Measurements from ENCODE around the gene TCF3.

TCF3 gene

GRCh38 chr19:1659084-1659427, 6.6 kb upstream of the TCF3 start:
- H3K27me3 Mint-ChIP-seq = peaks cover 1% of the 10 kb centered on the region
- no peaks in the 10 kb centered on the region for H3K4me1 Mint-ChIP-seq
- no peaks in the 10 kb centered on the region for H3K36me3 Mint-ChIP-seq
- no peaks in the 10 kb centered on the region for H3K9me3 Mint-ChIP-seq
- H3K4me3 Mint-ChIP-seq = no peak overlapping the region
- no peak overlapping the region for H3K27ac Mint-ChIP-seq

GRCh38 chr19:1658150-1659083, 6.0 kb upstream of the TCF3 start:
- H3K4me1 Mint-ChIP-seq = no peaks in the 10 kb centered on the region
- no peak overlapping the region for H3K27ac Mint-ChIP-seq
- no peak overlapping the region for H3K4me3 Mint-ChIP-seq
- peaks cover 1% of the 10 kb centered on the region for H3K27me3 Mint-ChIP-seq
- H3K36me3 Mint-ChIP-seq = no peaks in the 10 kb centered on the region
- H3K9me3 Mint-ChIP-seq = no peaks in the 10 kb centered on the region

DNA sequence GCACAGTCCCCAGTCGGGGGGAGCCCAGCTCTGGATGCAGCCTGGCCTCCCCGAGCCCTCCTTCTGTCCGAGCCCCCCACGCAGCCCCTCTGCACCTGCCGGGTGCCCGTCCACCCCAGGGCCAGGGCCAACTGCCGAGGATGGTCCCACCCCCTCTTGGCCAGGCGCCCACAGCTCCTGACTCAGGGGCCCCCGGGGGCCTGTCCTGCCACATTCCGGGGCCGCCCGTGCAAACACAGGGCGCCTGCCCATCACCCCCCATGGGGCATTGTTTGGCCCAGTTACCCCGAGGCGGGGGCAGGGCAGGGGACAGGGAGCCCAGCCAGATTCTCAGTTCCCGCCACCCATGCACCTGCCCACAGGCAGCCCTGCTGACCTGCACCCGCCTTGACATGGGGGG, 5.3 kb upstream of the TCF3 start:
- Mint-ChIP-seq H3K4me3 (no peak overlapping the region), H3K9me3 (no peaks in the 10 kb centered on the region), H3K36me3 (no peaks in the 10 kb centered on the region), H3K27ac (no peak overlapping the region), H3K27me3 (peaks cover 1% of the 10 kb centered on the region), H3K4me1 (no peaks in the 10 kb centered on the region)

DNA sequence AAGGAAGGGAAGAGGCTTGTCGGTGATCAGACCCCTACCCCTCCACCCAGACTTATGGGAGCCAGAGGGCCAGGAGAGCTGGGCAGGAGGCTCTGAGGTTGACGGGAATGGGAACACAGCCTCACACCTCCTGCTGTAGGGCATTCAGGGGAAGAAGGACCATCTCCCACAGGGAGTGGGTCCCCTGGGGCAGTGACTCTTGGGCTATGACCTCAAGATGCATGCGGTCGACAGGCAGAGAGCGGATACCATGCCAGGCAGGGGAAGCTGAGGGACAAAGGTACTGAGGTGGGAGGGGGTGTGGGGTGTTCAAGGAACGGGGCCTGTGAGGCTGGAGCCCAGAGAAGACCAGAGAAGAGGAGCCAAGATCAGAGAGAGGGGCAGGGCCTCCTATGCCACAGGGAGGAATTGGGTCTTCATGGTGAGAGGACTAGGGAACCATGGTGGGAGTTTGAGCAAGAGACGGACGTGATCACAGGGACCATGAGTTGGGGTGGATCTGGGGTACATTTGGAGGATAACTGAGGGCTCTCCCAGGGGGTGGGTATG, 4.6 kb upstream of the TCF3 start:
- H3K36me3 Mint-ChIP-seq = no peaks in the 10 kb centered on the region
- no peaks in the 10 kb centered on the region for H3K4me1 Mint-ChIP-seq
- H3K9me3 Mint-ChIP-seq = no peaks in the 10 kb centered on the region
- H3K27me3 Mint-ChIP-seq = peaks cover 1% of the 10 kb centered on the region
- no peak overlapping the region for H3K4me3 Mint-ChIP-seq
- H3K27ac Mint-ChIP-seq = peak overlapping the region; percentile 41

DNA sequence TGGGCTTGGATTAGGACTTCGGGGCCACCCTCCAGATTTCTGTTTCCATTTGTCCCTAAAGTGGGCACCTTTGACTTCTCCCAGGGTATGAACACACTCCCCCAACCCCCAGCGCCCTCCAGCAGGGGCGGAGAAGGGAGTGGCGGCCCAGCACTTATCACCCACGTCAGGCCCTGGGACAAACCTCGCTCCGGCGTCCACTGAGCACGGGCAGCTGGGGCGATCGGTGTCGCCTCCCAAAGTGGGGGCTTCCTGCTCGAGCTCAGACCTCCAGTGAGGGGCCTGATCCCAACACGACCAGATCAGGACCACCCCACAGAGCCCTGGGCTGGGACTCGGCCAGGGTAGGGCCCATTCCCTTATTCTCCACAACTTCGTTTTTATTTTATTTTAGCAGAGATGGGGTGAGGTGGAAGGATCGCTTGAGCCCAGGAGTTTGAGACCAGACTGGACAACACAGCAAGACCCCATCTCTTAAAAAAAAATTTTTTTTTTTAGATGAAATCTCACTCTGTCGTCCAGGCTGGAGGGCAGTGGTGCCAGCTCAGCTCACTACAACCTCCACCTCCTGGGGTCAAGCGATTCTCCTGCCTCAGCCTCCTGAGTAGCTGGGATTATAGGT, 3.7 kb upstream of the TCF3 start:
- Mint-ChIP-seq H3K4me1 (peaks cover 2% of the 10 kb centered on the region), H3K27ac (no peak overlapping the region), H3K9me3 (no peaks in the 10 kb centered on the region), H3K4me3 (no peak overlapping the region), H3K36me3 (no peaks in the 10 kb centered on the region), H3K27me3 (peaks cover 1% of the 10 kb centered on the region)

GRCh38 chr19:1655131-1655981, 2.9 kb upstream of the TCF3 start:
- Mint-ChIP-seq H3K27ac (peak overlapping the region; percentile 46), H3K36me3 (no peaks in the 10 kb centered on the region), H3K4me1 (peaks cover 9% of the 10 kb centered on the region), H3K9me3 (no peaks in the 10 kb centered on the region), H3K27me3 (peaks cover 1% of the 10 kb centered on the region), H3K4me3 (peak overlapping the region; percentile 30)

DNA sequence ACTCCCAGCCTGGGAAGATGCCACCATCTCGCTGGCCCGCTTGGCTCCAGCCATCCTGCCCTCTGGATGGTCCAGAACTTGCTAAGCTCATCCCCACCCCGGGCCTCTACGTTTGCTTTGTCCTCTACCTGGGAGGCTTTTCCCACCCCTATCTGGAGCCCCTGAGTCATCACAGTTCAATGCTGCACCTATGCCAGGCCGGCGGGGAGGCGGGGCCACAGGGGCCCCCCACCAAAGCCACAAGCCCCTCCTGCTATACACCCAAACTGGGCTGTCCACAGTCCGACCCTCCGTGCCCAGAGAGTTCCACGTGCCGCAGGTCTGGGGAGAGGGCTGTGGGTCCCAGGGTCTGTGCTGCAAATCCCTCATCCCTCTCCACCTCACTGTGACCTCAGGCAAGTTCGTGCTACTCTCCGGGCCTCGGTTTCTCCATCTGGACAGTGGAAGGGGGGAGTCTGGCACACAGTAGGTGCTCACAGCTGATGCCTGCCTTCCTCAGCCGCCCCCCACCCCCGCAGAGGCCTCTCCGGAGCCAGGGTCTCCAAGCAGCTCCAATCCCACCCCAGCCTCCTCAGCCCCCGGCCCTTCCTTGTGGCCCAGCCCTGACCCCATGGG, 1.9 kb upstream of the TCF3 start:
- Mint-ChIP-seq H3K9me3 (no peaks in the 10 kb centered on the region), H3K27ac (peak overlapping the region; percentile 41)

GRCh38 chr19:1653300-1653628, 849 bp upstream of the TCF3 start:
- Mint-ChIP-seq H3K27me3 (peaks cover 1% of the 10 kb centered on the region), H3K4me3 (peak overlapping the region; percentile 86), H3K9me3 (no peaks in the 10 kb centered on the region), H3K27ac (peak overlapping the region; percentile 93), H3K36me3 (no peaks in the 10 kb centered on the region), H3K4me1 (peaks cover 16% of the 10 kb centered on the region)

More for the DNA sequence above, 1.9 kb upstream of the TCF3 start:
- H3K27me3 Mint-ChIP-seq = peaks cover 1% of the 10 kb centered on the region
- peaks cover 11% of the 10 kb centered on the region for H3K4me1 Mint-ChIP-seq
- H3K36me3 Mint-ChIP-seq = no peaks in the 10 kb centered on the region
- peak overlapping the region; percentile 4 for H3K4me3 Mint-ChIP-seq

DNA sequence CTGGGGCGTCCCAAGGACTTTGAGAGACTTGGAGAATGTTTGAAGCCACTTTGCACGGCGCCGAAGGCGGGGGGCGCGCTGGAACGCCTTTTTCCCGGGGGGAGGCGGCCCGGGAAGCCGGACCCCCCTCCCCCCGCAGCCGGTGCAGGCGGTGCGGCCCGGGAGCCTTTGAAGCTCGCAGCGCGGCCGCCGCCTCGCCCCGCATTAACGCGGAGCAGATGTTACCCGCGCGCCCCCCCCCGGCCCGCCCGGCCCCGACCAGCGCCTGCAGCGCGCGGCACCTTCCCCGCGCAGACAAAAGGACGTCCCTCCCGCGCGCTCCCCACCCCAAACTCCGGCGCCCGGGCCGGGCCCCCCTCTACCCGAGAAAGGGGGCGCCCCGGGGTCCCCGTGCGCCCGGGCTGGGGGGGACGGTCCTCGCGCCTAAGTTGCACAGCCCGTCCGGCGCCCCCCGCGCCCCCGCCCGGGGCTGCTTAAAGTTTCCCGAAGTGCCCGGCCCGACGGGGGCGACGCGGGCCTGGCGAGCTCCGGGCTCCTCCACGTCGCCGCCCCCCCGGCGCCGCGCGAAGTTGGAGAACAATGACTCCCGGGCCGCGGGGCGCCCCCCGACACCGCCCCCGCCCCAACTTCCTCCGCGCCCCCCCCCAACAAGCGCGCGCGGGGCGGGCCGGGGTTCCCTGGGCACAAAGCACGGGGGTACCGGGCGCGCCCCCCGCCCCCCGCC, 685 bp downstream of the TCF3 start:
- Mint-ChIP-seq H3K27ac (peak overlapping the region; percentile 96), H3K4me1 (peaks cover 16% of the 10 kb centered on the region), H3K27me3 (no peaks in the 10 kb centered on the region), H3K9me3 (no peaks in the 10 kb centered on the region), H3K4me3 (peak overlapping the region; percentile 93), H3K36me3 (no peaks in the 10 kb centered on the region)

GRCh38 chr19:1650650-1651567, 1.5 kb downstream of the TCF3 start:
- Mint-ChIP-seq H3K4me3 (peak overlapping the region; percentile 93), H3K27me3 (no peaks in the 10 kb centered on the region), H3K27ac (peak overlapping the region; percentile 96), H3K4me1 (peaks cover 16% of the 10 kb centered on the region), H3K9me3 (no peaks in the 10 kb centered on the region), H3K36me3 (no peaks in the 10 kb centered on the region)

- H3K9me3 Mint-ChIP-seq = no peaks in the 10 kb centered on the region
- no peaks in the 10 kb centered on the region for H3K27me3 Mint-ChIP-seq
- H3K4me1 Mint-ChIP-seq = peaks cover 16% of the 10 kb centered on the region
- no peaks in the 10 kb centered on the region for H3K36me3 Mint-ChIP-seq
- H3K4me3 Mint-ChIP-seq = peak overlapping the region; percentile 93
- H3K27ac Mint-ChIP-seq = peak overlapping the region; percentile 85
Observed at GRCh38 chr19:1649706-1650649, 2.4 kb downstream of the TCF3 start.

GRCh38 chr19:1648920-1649541, 3.4 kb downstream of the TCF3 start:
- Mint-ChIP-seq H3K9me3 (no peaks in the 10 kb centered on the region), H3K4me1 (peaks cover 16% of the 10 kb centered on the region), H3K27ac (no peak overlapping the region), H3K27me3 (no peaks in the 10 kb centered on the region), H3K36me3 (no peaks in the 10 kb centered on the region), H3K4me3 (no peak overlapping the region)

DNA sequence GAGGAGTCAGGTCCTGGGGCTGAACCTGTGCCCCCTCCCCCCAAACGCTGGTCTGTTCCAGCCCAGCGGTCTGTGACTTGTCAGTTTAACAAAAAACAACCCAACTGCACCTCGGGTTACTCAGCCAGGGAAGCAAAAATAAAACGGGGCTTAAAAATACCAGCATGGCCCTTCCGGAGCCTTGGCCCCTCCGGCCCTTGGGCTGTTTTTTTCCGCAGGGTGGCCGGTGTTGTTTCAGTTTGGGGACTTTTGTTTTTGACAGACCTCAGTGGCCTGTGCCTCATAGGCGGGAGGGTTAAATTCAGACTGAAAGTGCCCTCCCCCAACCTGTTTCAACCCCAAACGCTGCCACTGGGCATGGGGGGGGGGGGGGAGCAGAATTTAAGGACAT, 4.0 kb downstream of the TCF3 start:
- H3K4me1 Mint-ChIP-seq = peaks cover 16% of the 10 kb centered on the region
- no peaks in the 10 kb centered on the region for H3K36me3 Mint-ChIP-seq
- H3K27me3 Mint-ChIP-seq = no peaks in the 10 kb centered on the region
- H3K4me3 Mint-ChIP-seq = no peak overlapping the region
- H3K27ac Mint-ChIP-seq = no peak overlapping the region
- no peaks in the 10 kb centered on the region for H3K9me3 Mint-ChIP-seq
